HFF-Myc (cell line): Measurements from ENCODE around the gene UBFD1.
"Not testable (repeated sequence)": the region's sequence is repeated elsewhere in the genome, so short reads cannot be mapped to it uniquely, and the experiment has no call there.

Experiments used
- DNase-seq: peaks from one replicate; pipeline ENCODE4 v3.0.0-alpha.2; 2011; ENCODE audit warnings: low read depth; ENCODE audit errors: extremely low read depth
- H3K4me3 ChIP-seq: replicated peaks from 2 replicates; pipeline ENCODE4 v1.5.1; 2011; ENCODE audit warnings: low read depth, mild to moderate bottlenecking, control low read depth, low read length
- TF ChIP-seq, protein P1 (sequence below): IDR thresholded peaks from 2 replicates; pipeline ENCODE4 v1.5.1; 2012; ENCODE audit warnings: mild to moderate bottlenecking, low read depth, low read length, control low read depth; ENCODE audit errors: missing control alignments

Gene UBFD1

DNA sequence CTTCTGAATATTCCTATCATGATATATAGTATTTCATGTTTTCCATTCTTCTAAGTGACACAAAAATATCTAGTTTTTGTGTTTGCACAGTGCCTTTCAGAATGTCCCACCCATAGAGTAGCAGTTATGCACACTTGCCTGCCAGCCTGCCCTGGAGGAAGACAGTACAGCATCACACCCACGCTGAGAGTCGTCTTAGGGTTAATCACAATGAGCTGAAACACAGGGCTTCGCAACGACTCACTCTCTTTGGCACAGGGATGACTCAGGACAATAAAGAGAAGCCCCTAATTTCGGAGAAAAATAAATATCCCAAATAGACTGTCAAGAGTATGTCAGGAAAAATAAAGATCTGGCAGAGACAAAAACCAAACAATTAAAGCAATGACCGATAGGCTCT, 50.2 kb downstream of the UBFD1 start:
- TF ChIP-seq, protein P1, sequence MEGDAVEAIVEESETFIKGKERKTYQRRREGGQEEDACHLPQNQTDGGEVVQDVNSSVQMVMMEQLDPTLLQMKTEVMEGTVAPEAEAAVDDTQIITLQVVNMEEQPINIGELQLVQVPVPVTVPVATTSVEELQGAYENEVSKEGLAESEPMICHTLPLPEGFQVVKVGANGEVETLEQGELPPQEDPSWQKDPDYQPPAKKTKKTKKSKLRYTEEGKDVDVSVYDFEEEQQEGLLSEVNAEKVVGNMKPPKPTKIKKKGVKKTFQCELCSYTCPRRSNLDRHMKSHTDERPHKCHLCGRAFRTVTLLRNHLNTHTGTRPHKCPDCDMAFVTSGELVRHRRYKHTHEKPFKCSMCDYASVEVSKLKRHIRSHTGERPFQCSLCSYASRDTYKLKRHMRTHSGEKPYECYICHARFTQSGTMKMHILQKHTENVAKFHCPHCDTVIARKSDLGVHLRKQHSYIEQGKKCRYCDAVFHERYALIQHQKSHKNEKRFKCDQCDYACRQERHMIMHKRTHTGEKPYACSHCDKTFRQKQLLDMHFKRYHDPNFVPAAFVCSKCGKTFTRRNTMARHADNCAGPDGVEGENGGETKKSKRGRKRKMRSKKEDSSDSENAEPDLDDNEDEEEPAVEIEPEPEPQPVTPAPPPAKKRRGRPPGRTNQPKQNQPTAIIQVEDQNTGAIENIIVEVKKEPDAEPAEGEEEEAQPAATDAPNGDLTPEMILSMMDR, result no peak
- H3K4me3 ChIP-seq, result no peak overlapping the region
- DNase-seq, result no peak

DNA sequence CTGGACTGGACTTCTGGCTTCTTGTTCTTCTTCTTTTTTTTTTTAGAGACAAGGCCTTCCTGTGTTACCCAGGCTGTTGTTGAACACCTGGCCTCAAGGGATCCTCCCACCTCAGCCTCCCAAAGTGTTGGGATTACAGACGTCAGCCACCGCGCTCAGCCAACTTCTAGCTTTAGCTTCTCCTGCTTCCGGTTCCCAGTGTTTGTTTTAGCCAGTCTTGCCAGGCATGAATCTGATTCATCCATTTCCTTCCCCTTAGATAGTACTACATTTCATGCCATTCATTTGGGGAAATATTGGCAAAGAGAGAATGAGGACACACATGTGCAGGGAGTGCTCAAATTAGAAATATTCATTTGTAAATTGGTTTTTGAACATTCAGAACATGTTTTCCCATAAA, 50.7 kb downstream of the UBFD1 start:
- peak; percentile 9 for DNase-seq
- TF ChIP-seq, protein P1, result no peak
- H3K4me3 ChIP-seq, result no peak overlapping the region

DNA sequence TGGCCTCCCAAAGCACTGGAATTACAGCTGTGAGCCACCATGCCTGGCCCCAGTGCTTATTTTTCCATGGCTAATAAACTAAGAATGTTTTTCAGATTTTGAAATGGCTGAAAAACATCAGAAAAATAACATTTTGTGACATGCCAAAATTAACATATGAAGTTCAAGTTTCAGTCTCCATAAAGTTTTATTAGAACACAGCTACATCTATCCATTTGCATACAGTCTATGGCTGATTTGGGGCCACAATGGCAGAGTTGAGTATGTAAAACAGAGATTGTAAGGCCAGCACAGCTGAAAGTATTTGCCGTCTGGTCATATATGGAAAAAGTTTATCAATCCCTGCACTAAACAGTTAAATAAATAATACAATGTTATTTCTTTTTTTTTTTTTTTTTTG, 52.4 kb downstream of the UBFD1 start:
- no peak for DNase-seq
- H3K4me3 ChIP-seq, result no peak overlapping the region
- TF ChIP-seq, protein P1, result no peak

DNA sequence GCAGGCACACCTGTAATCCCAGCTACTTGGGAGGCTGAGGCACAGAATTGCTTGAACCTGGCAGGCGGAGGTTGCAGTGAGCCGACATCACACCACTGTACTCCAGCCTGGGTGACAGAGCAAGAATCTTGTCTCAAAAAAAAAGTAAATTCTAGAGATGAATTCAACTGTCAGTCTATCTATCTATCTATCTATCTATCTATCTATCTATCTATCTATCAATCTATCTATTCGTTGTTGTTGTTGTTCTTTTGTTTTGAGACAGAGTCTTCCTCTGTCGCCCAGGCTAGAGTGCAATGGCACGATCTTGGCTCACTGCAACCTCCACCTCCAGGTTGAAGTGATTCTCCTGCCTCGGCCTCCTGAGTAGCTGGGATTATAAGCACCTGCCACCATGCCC, 53.4 kb downstream of the UBFD1 start:
- DNase-seq, result not testable (repeated sequence)

DNA sequence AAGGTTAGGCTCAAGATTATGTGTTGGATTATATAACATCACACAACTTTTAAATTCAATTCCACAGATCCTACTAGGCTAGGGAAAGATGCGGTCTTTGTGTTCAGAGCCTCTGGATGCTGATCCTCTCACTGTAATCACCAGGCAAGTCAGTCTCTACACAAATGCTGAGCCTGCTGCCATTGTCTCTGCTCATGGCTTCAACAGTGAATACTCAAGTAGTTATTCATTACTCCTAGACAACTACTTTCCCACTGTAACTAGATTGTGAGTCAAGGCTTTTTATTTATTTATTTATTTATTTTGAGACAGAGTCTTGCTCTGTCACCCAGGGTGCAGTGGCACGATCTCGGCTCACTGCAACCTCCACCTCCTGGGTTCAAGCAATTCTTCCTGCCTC, 54.4 kb downstream of the UBFD1 start:
- H3K4me3 ChIP-seq, result no peak overlapping the region
- TF ChIP-seq, protein P1, result no peak
- no peak for DNase-seq

More for the DNA sequence above, 53.4 kb downstream of the UBFD1 start:
- H3K4me3 ChIP-seq, result not testable (repeated sequence)

DNA sequence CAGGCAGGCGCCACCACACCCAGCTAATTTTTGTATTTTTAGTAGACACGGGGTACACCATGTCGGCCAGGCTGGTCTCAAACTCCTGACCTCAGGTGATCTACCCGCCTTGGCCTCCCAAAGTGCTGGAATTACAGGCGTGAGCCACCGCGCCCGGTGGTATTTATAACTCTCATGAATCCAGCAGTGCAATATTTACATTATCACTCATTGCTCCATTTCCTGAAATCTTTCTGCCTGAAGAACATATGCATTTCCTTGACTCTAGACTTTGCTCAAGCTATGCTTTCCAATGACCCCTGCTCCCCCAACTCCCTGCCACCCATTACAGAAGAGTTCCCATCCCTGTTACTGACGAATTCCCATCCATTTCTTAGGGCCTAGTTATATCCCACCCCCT, 58.3 kb downstream of the UBFD1 start:
- TF ChIP-seq, protein P1, result no peak
- DNase-seq, result no peak
- no peak overlapping the region for H3K4me3 ChIP-seq
